Stimulated activated CD8-positive, alpha-beta memory T cell treated with anti-CD3 and anti-CD28 coated beads, Interleukin-7, amount 100 ng/mL, for 48 hours (primary cell): Measurements from ENCODE around the gene NMD3.
"Not testable (repeated sequence)": the region's sequence is repeated elsewhere in the genome, so short reads cannot be mapped to it uniquely, and the experiment has no call there.

Source experiments
- DNase-seq, 2 donors: peaks; one replicate each; pipeline ENCODE4 v3.0.0-alpha.2; 2020; ENCODE audit warnings: low read depth in 1 of 2; ENCODE audit errors: extremely low read depth in 1 of 2

The NMD3 gene

GRCh38 chr3:161220850-161221753 is at the start of gene NMD3:
NMD3 (plus strand) TSS chr3:161221311; CDS start chr3:161222014, 703 bp downstream.
- DNase-seq, result peak; percentile 73 to 87

DNA sequence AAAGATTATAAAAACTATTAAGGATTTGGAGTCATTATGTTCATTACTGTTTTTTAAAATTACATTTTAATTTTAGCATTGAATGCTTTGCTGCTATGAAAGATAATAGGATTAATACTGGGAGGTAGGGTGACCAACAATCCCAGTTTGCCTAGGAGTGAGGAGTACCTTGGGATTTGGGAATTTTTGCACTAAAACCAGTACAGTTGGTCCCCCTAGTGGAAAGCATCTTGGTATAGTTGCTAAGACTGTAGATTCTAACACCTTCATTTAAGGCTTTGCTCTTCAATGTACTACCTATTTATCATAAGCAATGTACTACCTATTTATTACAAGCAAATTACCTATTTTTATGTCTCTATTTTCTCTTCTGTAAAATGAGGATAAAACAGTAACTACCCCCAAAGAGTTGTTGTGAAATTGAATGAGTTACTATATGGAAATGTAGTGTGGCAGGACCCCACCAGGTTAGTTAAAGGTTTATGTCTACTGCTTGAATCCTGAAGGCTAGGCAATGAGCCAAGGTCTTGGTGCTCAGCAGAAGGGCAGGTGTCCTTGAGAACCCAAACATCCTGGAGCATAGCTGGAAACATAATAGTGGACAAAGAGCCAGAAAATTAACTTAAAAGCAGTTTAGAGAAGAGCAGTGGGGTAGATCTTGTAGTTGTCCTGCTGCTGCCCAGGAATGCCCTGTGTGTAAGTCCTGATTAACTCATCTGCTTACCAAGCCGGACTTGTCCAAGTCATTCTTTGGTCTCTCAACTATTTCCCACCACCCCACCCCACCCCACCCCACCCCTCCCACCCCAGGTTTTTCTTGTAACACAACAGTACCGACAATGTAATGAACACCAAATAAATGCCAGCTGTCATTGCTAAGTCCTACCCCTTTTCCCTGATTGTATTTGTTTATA is 49.2 kb upstream of the NMD3 start:
- DNase-seq, result no peak

DNA sequence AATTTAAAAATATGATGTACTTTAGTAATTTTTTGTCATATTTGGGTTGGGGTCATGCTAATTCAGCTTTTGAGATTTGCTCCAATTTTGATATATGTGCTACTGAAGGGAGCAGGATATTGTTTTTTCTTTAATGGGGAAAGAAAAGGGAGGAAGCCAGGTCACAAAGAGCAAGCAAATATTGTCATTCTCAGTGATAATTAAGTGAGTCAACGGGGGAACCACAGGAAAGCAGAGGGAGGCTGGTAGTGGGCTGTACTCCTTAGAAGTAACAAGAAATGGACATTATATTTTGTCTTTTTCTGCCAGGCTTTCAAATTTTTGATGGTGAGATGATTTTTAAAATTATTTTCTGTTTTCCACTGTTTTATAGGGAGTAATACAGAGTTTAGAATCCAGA is 45.6 kb upstream of the NMD3 start:
- DNase-seq, result no peak

- no peak for DNase-seq
Measured at GRCh38 chr3:161177991-161178390, 43.1 kb upstream of the NMD3 start.

- DNase-seq, result not testable (repeated sequence)
Measured at GRCh38 chr3:161181371-161181770, 39.7 kb upstream of the NMD3 start.

DNA sequence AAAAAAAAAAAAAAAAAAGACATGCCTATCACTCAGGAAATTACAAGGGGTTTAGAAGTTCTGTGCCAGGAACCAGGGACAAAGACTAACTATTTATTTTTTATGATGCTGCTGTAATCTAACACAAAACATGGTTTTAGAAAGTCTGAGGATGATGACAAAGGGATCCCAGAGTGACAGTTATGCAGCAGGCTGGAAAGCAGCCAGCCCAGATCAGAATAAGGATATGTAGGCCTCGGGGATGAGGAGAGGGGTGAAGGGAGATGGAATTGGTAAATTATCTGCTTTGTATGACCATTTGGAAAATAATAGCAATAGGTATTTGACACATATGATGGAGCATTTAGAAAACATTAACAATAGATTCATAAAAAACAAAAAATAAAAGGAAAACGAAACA is 34.1 kb upstream of the NMD3 start:
- no peak for DNase-seq

DNA sequence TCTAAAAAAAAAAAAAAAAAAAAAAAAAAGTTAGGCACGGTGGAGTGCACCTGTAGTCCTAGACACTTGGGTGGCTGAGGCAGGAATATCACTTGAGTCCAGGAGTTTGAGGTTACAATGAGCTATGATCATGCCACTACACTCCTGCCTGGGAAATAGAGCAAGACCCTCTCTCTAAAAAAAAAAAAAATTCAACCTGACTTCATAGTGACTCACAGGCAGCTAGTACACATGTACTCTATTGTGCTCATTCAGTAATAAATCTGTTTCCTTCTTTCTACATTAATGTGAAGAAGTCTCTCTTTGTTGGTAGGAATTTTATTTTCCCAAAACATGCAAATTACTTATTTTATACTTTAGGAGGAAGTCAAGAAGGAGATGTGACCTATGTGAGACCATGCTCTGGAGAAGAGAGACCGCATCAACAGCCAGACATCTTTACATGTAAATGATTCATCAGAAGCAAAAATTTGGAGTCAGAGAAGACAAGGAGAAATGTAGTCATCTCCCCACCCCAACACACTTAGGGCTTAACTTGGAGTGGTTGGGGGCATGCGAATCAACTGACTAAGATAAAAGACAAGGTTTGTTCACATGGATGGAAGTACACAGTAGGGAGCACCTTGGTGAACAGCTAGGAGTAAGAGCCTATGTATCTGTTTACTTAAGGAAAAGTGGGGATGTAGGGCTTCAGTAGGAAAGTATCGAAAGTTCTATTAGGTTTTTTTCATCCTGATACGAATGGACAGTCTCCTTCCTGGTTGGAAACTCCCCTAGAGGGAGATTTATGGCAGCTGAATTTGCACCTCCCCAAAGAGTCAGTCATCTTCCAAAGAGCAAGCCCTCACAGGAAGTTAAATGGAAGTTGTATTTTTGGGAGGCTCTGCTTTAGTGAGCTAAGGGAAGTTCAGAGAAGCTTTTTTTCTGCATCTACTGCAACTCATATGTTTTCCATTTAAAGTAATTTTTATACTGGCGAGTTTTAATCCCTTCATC is 23.0 kb upstream of the NMD3 start:
- no peak for DNase-seq

- no peak for DNase-seq
Measured at GRCh38 chr3:161199926-161200325, 21.2 kb upstream of the NMD3 start.

- DNase-seq, result no peak
Measured at GRCh38 chr3:161203485-161204098, 17.5 kb upstream of the NMD3 start.

DNA sequence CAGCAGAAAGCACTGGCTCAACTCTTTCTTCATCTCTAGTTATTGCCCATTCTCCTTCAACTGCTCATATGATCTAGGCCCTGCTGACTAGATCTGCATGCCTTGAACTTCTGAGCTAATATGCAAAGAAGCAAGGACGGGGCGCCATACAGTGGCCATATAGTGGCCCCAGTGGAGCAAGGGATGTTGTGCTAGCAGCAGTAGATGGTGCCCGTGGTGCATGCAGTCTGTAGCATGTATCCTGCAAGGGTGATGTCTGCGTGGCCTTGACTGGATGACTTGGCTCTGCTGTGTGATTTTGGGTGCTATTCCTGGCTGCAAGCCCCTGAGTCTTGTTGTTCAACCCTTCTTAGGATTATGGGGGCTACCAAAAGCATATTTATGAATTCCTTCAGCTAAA is 12.2 kb upstream of the NMD3 start:
- DNase-seq, result no peak

- no peak for DNase-seq
Measured at GRCh38 chr3:161212171-161212771, 8.8 kb upstream of the NMD3 start.

DNA sequence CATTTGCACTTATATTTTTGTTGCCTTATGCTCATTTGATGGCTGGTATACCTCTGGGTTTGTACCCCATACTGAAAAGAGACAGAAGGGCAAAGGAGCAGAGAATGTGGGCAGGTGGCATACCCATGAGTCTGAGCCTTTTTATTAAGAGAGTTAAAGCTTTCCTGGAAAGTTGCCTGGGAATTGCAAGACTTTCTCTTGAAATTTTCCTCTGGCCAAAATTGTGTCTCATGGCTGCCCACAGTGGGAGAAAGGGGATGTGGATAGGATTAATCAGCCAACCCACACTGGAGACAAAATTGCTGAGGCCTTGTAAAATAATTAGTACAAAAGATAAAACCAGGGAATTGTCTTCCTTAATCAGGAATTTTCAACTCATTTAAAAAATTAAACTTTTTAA is 8.2 kb upstream of the NMD3 start:
- no peak for DNase-seq

- no peak for DNase-seq
Measured at GRCh38 chr3:161213644-161214043, 7.5 kb upstream of the NMD3 start.

DNA sequence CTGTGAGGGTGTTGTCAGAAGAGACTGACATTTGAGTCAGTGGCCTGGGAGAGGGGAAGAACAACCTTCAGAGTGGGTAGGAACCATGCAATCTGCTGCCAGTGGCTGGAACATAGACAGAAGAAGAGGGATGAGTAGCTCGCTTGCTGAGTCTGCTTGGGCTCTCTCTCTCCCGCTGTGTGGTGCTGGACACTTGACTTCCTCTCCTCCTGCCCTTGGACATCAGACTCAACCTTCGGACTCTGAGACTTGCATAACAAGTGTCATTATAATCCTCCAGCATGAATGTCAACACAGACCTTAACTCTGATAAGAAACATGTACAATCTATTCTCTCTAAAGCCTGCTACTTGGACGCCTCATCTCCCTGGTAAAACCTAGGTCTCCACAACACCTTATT is 5.9 kb upstream of the NMD3 start:
- no peak for DNase-seq

- DNase-seq, result no peak
Measured at GRCh38 chr3:161217496-161217895, 3.6 kb upstream of the NMD3 start.

- no peak for DNase-seq
Measured at GRCh38 chr3:161219495-161219894, 1.6 kb upstream of the NMD3 start.

DNA sequence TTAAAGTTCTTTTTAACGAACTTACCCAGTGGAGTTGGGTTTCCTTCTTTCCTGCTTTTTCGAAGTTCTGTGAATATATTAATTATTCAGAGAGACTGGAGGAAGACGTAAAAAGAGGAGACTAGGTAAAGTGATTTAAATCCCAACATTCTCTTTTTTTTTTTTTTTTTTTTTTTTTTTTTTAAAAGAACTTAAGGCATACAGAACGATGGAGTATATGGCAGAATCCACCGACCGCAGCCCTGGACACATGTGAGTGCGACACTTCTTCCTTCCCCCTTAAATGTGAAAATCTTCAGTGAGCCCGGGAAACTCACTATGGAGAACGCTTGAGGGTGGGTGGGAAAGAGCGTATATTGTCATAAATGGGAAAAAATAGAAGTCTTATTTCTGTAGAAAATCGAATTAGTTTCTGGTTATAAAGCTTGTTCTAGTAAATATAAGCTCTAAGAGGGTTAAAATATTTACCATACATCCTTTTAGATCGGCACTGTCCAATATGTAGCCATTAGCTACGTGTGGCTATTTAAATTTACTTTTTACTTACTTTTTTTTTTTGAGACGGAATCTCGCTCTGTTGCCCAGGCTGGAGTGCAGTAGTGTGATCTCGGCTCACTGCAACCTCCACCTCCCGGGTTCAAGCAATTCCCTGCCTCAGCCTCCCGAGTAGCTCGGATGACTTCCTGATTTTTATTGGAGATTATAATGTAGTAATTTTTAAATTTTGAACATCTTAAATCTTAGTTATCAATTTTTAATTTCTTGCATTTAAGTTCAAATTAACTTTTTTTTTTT is 892 bp downstream of the NMD3 start:
- DNase-seq, result no peak

DNA sequence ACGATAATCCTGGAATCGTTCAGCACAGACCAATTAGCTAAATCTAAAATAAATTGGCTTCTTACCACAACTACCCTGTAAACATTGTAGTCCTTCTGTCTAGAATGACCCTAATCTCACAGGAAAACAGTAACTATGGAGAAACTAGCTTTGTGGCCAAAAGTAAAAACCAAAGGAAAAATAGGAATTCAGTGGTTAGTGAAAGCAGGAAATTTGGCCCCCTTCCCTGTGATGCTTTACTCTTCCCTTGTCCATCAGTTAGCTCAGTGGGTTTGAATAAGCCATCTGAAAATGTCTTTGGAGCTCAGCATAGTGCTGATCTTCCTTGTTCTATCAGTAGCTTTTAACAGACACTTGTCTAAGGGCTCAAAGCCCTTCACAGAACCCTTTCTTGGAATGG is 1.6 kb downstream of the NMD3 start:
- no peak for DNase-seq

- no peak for DNase-seq
Measured at GRCh38 chr3:161224786-161225185, 3.7 kb downstream of the NMD3 start.
